Left lung (tissue), 10 donors: ENCODE data around the gene PCK1. TPM values are rescaled to one million over a fixed set of nuclear protein-coding genes. Genes with fewer than 3 reads are reported as not detected.

ENCODE experiments used
- ATAC-seq: fragments of 200-7000 bp; cut with Tn5 transposase; one replicate; pipeline ENCODE4 v1.9.1; 2020; ENCODE audit warnings: moderate library complexity
- DNase-seq, 4 donors: peaks; one replicate each; pipeline ENCODE4 v3.0.0-alpha.2; 2013 to 2020
- H3K27ac ChIP-seq, 2 donors: fragments of 200-600 bp; sonication (generic) in 1 of 2; one replicate each; pipeline versions ENCODE4 v1.5.0 to v1.8.0; 2020 to 2021
- H3K27me3 ChIP-seq, 2 donors: fragments of 200-600 bp; sonication (generic) in 1 of 2; one replicate each; pipeline versions ENCODE4 v1.5.0 to v1.8.0; 2020 to 2021
- H3K36me3 ChIP-seq, 2 donors: fragments of 200-600 bp; sonication (generic) in 1 of 2; one replicate each; pipeline versions ENCODE4 v1.5.0 to v1.8.0; 2020 to 2021
- H3K4me1 ChIP-seq, 2 donors: fragments of 200-600 bp; one replicate each; pipeline ENCODE4 v1.8.0; 2021
- H3K4me3 ChIP-seq, 2 donors: fragments of 200-600 bp; sonication (generic) in 1 of 2; one replicate each; pipeline versions ENCODE4 v1.5.0 to v1.8.0; 2020 to 2021; ENCODE audit warnings: mild to moderate bottlenecking in 1 of 2
- H3K9me3 ChIP-seq, 2 donors: fragments of 200-600 bp; sonication (generic) in 1 of 2; one replicate each; pipeline versions ENCODE4 v1.5.0 to v1.8.0; 2020 to 2021
- CTCF ChIP-seq, 2 donors: fragments of 200-600 bp; sonication (generic) in 1 of 2; IDR thresholded peaks; one replicate each; pipeline versions ENCODE4 v1.5.0 to v1.8.0; 2021; ENCODE audit warnings: antibody characterized with exemption in 2 of 2
- intact Hi-C, 2 donors: fragments of 100-400 bp; cut with DNase I; formaldehyde crosslinking; loops; one replicate each; pipeline versions ENCODE4 v1.11.2 to v1.14.2; 2022
- polyA plus RNA-seq, 6 donors: library from polyadenylated mRNA; unstranded; fragments of 120-200 nt; gene quantifications; one replicate each; pipeline ENCODE4 v1.2.1, GENCODE V29; 2013; ENCODE audit not compliant: insufficient read length in 6 of 6
- total RNA-seq, 2 donors: library from RNA; stranded (reverse); fragmentation: NEBNext Ultra II Directional; extraction: Animal tissue kit (Norgen Biotek cat#: 25700); gene quantifications; one replicate each; pipeline ENCODE4 v1.2.1, GENCODE V29; 2021
- donor health status: DM: no; HTN: yes; CAD: no.
- donor health status: DM: no; HTN: no; CAD: no.

The PCK1 gene
- total and polyA plus RNA-seq, 8 donors, result 0.08 to 0.41 (median 0.29) TPM; not detected in 2

- Histone ChIP-seq H3K4me1 (no peaks in the 10 kb centered on the region), H3K9me3 (no peaks in the 10 kb centered on the region), H3K27me3 (peaks cover 0 to 40% of the 10 kb centered on the region in 2 donors), H3K27ac (no peak overlapping the region), H3K36me3 (no peaks in the 10 kb centered on the region), H3K4me3 (no peak overlapping the region)
- no peak for ATAC-seq
- intact Hi-C loops, result no loop called here
- DNase-seq, result no peak
- no peak for TF ChIP-seq CTCF (IDR thresholded peaks at IDR 0.05)
Observed at GRCh38 chr20:57556980-57557274, 4.0 kb upstream of the PCK1 start.

GRCh38 chr20:57557926-57558613 is 2.8 kb upstream of the PCK1 start:
- Histone ChIP-seq H3K4me3 (no peak overlapping the region), H3K27ac (no peak overlapping the region), H3K36me3 (no peaks in the 10 kb centered on the region), H3K4me1 (no peaks in the 10 kb centered on the region), H3K27me3 (peaks cover 0 to 40% of the 10 kb centered on the region in 2 donors), H3K9me3 (no peaks in the 10 kb centered on the region)
- intact Hi-C loops, result no loop called here
- no peak for TF ChIP-seq CTCF (IDR thresholded peaks at IDR 0.05)
- DNase-seq (no peak), ATAC-seq (no peak)

GRCh38 chr20:57558614-57559288 is 2.2 kb upstream of the PCK1 start:
- H3K4me1 ChIP-seq, result no peaks in the 10 kb centered on the region
- no peak overlapping the region for H3K27ac ChIP-seq
- no peaks in the 10 kb centered on the region for H3K9me3 ChIP-seq
- peaks cover 0 to 40% of the 10 kb centered on the region in 2 donors for H3K27me3 ChIP-seq
- ATAC-seq (no peak), DNase-seq (no peak)
- no peaks in the 10 kb centered on the region for H3K36me3 ChIP-seq
- TF ChIP-seq CTCF (IDR thresholded peaks at IDR 0.05), result no peak
- intact Hi-C loops, result no loop called here
- H3K4me3 ChIP-seq, result no peak overlapping the region

- H3K4me3 ChIP-seq, result no peak overlapping the region
- peaks cover 0 to 40% of the 10 kb centered on the region in 2 donors for H3K27me3 ChIP-seq
- H3K9me3 ChIP-seq, result no peaks in the 10 kb centered on the region
- no peak for TF ChIP-seq CTCF (IDR thresholded peaks at IDR 0.05)
- no peaks in the 10 kb centered on the region for H3K4me1 ChIP-seq
- H3K36me3 ChIP-seq, result no peaks in the 10 kb centered on the region
- H3K27ac ChIP-seq, result no peak overlapping the region
- DNase-seq, result no peak
- intact Hi-C loops, result no loop called here
- no peak for ATAC-seq
Observed at GRCh38 chr20:57559289-57559634, 1.6 kb upstream of the PCK1 start.

- no peaks in the 10 kb centered on the region for H3K4me1 ChIP-seq
- H3K9me3 ChIP-seq, result no peaks in the 10 kb centered on the region
- TF ChIP-seq CTCF (IDR thresholded peaks at IDR 0.05), result no peak
- intact Hi-C loops, result no loop called here
- ATAC-seq (no peak), DNase-seq (no peak)
- no peaks in the 10 kb centered on the region for H3K36me3 ChIP-seq
- H3K27ac ChIP-seq, result no peak overlapping the region
- H3K4me3 ChIP-seq, result no peak overlapping the region
- H3K27me3 ChIP-seq, result peaks cover 0 to 40% of the 10 kb centered on the region in 2 donors
Observed at GRCh38 chr20:57559658-57560553, 1.0 kb upstream of the PCK1 start.
